ENCODE measurements around the gene TACR1. TPM values are rescaled to one million over a fixed set of nuclear protein-coding genes. Genes with fewer than 3 reads are reported as not detected.
"Not testable (repeated sequence)": the region's sequence is repeated elsewhere in the genome, so short reads cannot be mapped to it uniquely, and the experiment has no call there.

The TACR1 gene
- total RNA-seq, 1 experiment from 2014 or later, result not detected

GRCh38 chr2:75157435-75157834, 41.9 kb downstream of the TACR1 start:
- Histone ChIP-seq H3K36me3 (ENCODE audit: low read depth) (no peaks in the 10 kb centered on the region), H4K20me1 (ENCODE audit: insufficient read depth) (no peaks in the 10 kb centered on the region), H3K4me1 (replicated peaks; ENCODE audit: insufficient read depth) (peaks cover 39% of the 10 kb centered on the region), H3K9me2 (ENCODE audit: insufficient read depth) (no peaks in the 10 kb centered on the region; the same call in 1 of the 2 replicates), H3K4me3 (no peak overlapping the region), H3K27ac (no peak overlapping the region), H3F3A (ENCODE audit: insufficient read depth, low read depth) (peaks cover 15% of the 10 kb centered on the region), H2AFZ (no peak overlapping the region), H3K4me2 (peak overlapping the region; percentile 2; the same call in 1 of the 2 replicates), H3K27me3 (ENCODE audit: insufficient read depth, low read depth) (no peaks in the 10 kb centered on the region), H3K9me3 (ENCODE audit: insufficient read depth, low read depth) (no peaks in the 10 kb centered on the region), H3K79me2 (ENCODE audit: low read depth) (no peaks in the 10 kb centered on the region)
- intact Hi-C loops (cut with micrococcal nuclease; ENCODE audit: unreplicated experiment), result loop anchor here (1.0 to 10.0 kb wide), 4 partner anchors 93 to 471 kb away; no protein-coding TSS in a partner anchor
- ChIA-PET POLR2A (ENCODE audit: unreplicated experiment) (no interaction called here), CTCF (interaction anchor here (1.1 kb wide), 1 partner anchor 99 kb away, joined by 3 read pairs; no protein-coding TSS in a partner anchor)
- no TSS peak for BruUV-seq (replicated peaks)
- DNase-seq, result peak; percentile 10 to 58
- TF ChIP-seq EZH2 (IDR thresholded peaks at IDR 0.05; ENCODE audit: low read depth), result no peak
- TF ChIP-seq CTCF (conservative IDR thresholded peaks at IDR 0.05), result peak; percentile 68

GRCh38 chr2:75155115-75155514, 44.2 kb downstream of the TACR1 start:
- CTCF ChIA-PET, result no interaction called here
- Histone ChIP-seq H3K79me2 (ENCODE audit: low read depth) (no peaks in the 10 kb centered on the region), H3K4me1 (replicated peaks; ENCODE audit: insufficient read depth) (peaks cover 41% of the 10 kb centered on the region), H4K20me1 (ENCODE audit: insufficient read depth) (no peaks in the 10 kb centered on the region), H3K27me3 (ENCODE audit: insufficient read depth, low read depth) (no peaks in the 10 kb centered on the region), H3K27ac (no peak overlapping the region), H3F3A (ENCODE audit: insufficient read depth, low read depth) (peaks cover 15% of the 10 kb centered on the region), H3K9me2 (ENCODE audit: insufficient read depth) (no peaks in the 10 kb centered on the region), H3K4me3 (no peak overlapping the region), H3K9me3 (ENCODE audit: insufficient read depth, low read depth) (no peaks in the 10 kb centered on the region; the same call in 1 of the 2 replicates), H3K36me3 (ENCODE audit: low read depth) (no peaks in the 10 kb centered on the region), H2AFZ (no peak overlapping the region), H3K4me2 (peak overlapping the region; percentile 75)
- no TSS peak for BruUV-seq (replicated peaks)
- DNase-seq, result no peak
- intact Hi-C loops (cut with micrococcal nuclease; ENCODE audit: unreplicated experiment), result loop anchor here (10.0 kb wide), 2 partner anchors 90 to 450 kb away; no protein-coding TSS in a partner anchor
- TF ChIP-seq CTCF (conservative IDR thresholded peaks at IDR 0.05), result no peak
- no peak for TF ChIP-seq EZH2 (IDR thresholded peaks at IDR 0.05; ENCODE audit: low read depth)
- POLR2A ChIA-PET (ENCODE audit: unreplicated experiment), result no interaction called here

- H3K27me3 ChIP-seq (ENCODE audit: insufficient read depth, low read depth), result no peaks in the 10 kb centered on the region
- DNase-seq, result peak in 1 of 2 experiments; percentile 93
- no peaks in the 10 kb centered on the region; the same call in 1 of the 2 replicates for H3K9me3 ChIP-seq (ENCODE audit: insufficient read depth, low read depth)
- H3K9me2 ChIP-seq (ENCODE audit: insufficient read depth), result no peaks in the 10 kb centered on the region
- H3K4me2 ChIP-seq, result peak overlapping the region; percentile 75
- intact Hi-C loops (cut with micrococcal nuclease; ENCODE audit: unreplicated experiment), result loop anchor here (10.0 kb wide), 2 partner anchors 88 to 452 kb away; no protein-coding TSS in a partner anchor
- peaks cover 15% of the 10 kb centered on the region for H3F3A ChIP-seq (ENCODE audit: insufficient read depth, low read depth)
- H3K27ac ChIP-seq, result peak overlapping the region; percentile 73
- no peaks in the 10 kb centered on the region for H3K79me2 ChIP-seq (ENCODE audit: low read depth)
- POLR2A ChIA-PET (ENCODE audit: unreplicated experiment), result no interaction called here
- H3K36me3 ChIP-seq (ENCODE audit: low read depth), result no peaks in the 10 kb centered on the region
- BruUV-seq (replicated peaks), result no TSS peak
- peaks cover 41% of the 10 kb centered on the region for H3K4me1 ChIP-seq (replicated peaks; ENCODE audit: insufficient read depth)
- TF ChIP-seq CTCF (conservative IDR thresholded peaks at IDR 0.05) (no peak; the same call in 1 of the 2 replicates), EZH2 (IDR thresholded peaks at IDR 0.05; ENCODE audit: low read depth) (no peak)
- no peak overlapping the region for H3K4me3 ChIP-seq
- CTCF ChIA-PET, result no interaction called here
- peak overlapping the region; percentile 61 for H2AFZ ChIP-seq
- no peaks in the 10 kb centered on the region for H4K20me1 ChIP-seq (ENCODE audit: insufficient read depth)
Observed at GRCh38 chr2:75153221-75153620, 46.1 kb downstream of the TACR1 start.

GRCh38 chr2:75152243-75152642, 47.1 kb downstream of the TACR1 start:
- Histone ChIP-seq H3K4me1 (replicated peaks; ENCODE audit: insufficient read depth) (peaks cover 39% of the 10 kb centered on the region), H3F3A (ENCODE audit: insufficient read depth, low read depth) (peaks cover 23% of the 10 kb centered on the region)
- BruUV-seq (replicated peaks); DNase-seq; H3K4me2 ChIP-seq; H3K4me3 ChIP-seq; CTCF ChIA-PET; H3K9me2 ChIP-seq (ENCODE audit: insufficient read depth); H3K27ac ChIP-seq; H3K79me2 ChIP-seq (ENCODE audit: low read depth); H3K27me3 ChIP-seq (ENCODE audit: insufficient read depth, low read depth); H2AFZ ChIP-seq; H4K20me1 ChIP-seq (ENCODE audit: insufficient read depth); POLR2A ChIA-PET (ENCODE audit: unreplicated experiment); H3K36me3 ChIP-seq (ENCODE audit: low read depth); H3K9me3 ChIP-seq (ENCODE audit: insufficient read depth, low read depth): not testable (repeated sequence)
- intact Hi-C loops (cut with micrococcal nuclease; ENCODE audit: unreplicated experiment), result loop anchor here (10.0 kb wide), 2 partner anchors 87 to 453 kb away; no protein-coding TSS in a partner anchor

- H3K9me2 ChIP-seq (ENCODE audit: insufficient read depth); H3K27me3 ChIP-seq (ENCODE audit: insufficient read depth, low read depth); POLR2A ChIA-PET (ENCODE audit: unreplicated experiment); H3K4me2 ChIP-seq; H3K79me2 ChIP-seq (ENCODE audit: low read depth); BruUV-seq (replicated peaks); H2AFZ ChIP-seq; DNase-seq; H3K36me3 ChIP-seq (ENCODE audit: low read depth); H4K20me1 ChIP-seq (ENCODE audit: insufficient read depth); H3K27ac ChIP-seq; intact Hi-C loops (cut with micrococcal nuclease; ENCODE audit: unreplicated experiment); CTCF ChIA-PET; H3K9me3 ChIP-seq (ENCODE audit: insufficient read depth, low read depth); H3K4me3 ChIP-seq: not testable (repeated sequence)
- Histone ChIP-seq H3K4me1 (replicated peaks; ENCODE audit: insufficient read depth) (peaks cover 34% of the 10 kb centered on the region), H3F3A (ENCODE audit: insufficient read depth, low read depth) (peaks cover 28% of the 10 kb centered on the region)
Observed at GRCh38 chr2:75147884-75148283, 51.4 kb downstream of the TACR1 start.
